Endodermal cell (in vitro differentiated cells): ENCODE measurements around the gene EMC10. TPM values are rescaled to one million over a fixed set of nuclear protein-coding genes. Genes with fewer than 3 reads are reported as not detected.

Source experiments
- DNase-seq: peaks from one replicate; pipeline ENCODE4 v3.0.0-alpha.2; 2017
- H3K27ac ChIP-seq: 2 replicates; pipeline ENCODE4 v1.5.1; 2013; ENCODE audit warnings: mild to moderate bottlenecking, low read depth, low read length, moderate library complexity
- H3K27me3 ChIP-seq: 2 replicates; pipeline ENCODE4 v1.6.1; 2013; ENCODE audit warnings: mild to moderate bottlenecking, low read length, moderate library complexity; ENCODE audit not compliant: insufficient read depth, control insufficient read depth, poor library complexity, severe bottlenecking
- H3K36me3 ChIP-seq: 2 replicates; pipeline ENCODE4 v1.7.0; 2013; ENCODE audit warnings: mild to moderate bottlenecking, low read length, moderate library complexity; ENCODE audit not compliant: control insufficient read depth, insufficient read depth
- H3K4me1 ChIP-seq: one replicate; pipeline ENCODE4 v1.7.0; 2013; ENCODE audit warnings: low read length; ENCODE audit not compliant: control insufficient read depth, insufficient read depth
- H3K4me3 ChIP-seq: 2 replicates; pipeline ENCODE4 v1.5.1; 2013; ENCODE audit warnings: mild to moderate bottlenecking, low read length, moderate library complexity
- H3K9ac ChIP-seq: 2 replicates; pipeline ENCODE4 v1.6.1; 2013; ENCODE audit warnings: mild to moderate bottlenecking, low read length, moderate library complexity; ENCODE audit not compliant: poor library complexity, severe bottlenecking; ENCODE audit errors: extremely low read depth
- H3K9me3 ChIP-seq: 2 replicates; pipeline ENCODE4 v1.6.1; 2013; ENCODE audit warnings: mild to moderate bottlenecking, low read length, moderate library complexity; ENCODE audit not compliant: control insufficient read depth
- H3K27ac Mint-ChIP-seq: 2 replicates; pipeline ENCODE4 v1.8.0; 2020; ENCODE audit warnings: mixed read lengths
- H3K27me3 Mint-ChIP-seq: 2 replicates; pipeline ENCODE4 v1.8.0; 2021; ENCODE audit warnings: mild to moderate bottlenecking, mixed read lengths; ENCODE audit not compliant: insufficient read depth
- H3K36me3 Mint-ChIP-seq: 2 replicates; pipeline ENCODE4 v1.8.0; 2020; ENCODE audit warnings: low read depth, mixed read lengths
- H3K4me1 Mint-ChIP-seq: 2 replicates; pipeline ENCODE4 v1.8.0; 2020; ENCODE audit warnings: mixed read lengths
- H3K4me3 Mint-ChIP-seq: 2 replicates; pipeline ENCODE4 v1.8.0; 2020; ENCODE audit warnings: mild to moderate bottlenecking, moderate library complexity, mixed read lengths
- H3K9me3 Mint-ChIP-seq: 2 replicates; pipeline ENCODE4 v1.8.0; 2020; ENCODE audit warnings: mild to moderate bottlenecking, mixed read lengths
- CTCF ChIP-seq: fragments of 200-600 bp; sonication (generic); conservative IDR thresholded peaks from 2 replicates; pipeline ENCODE4 v1.5.0; 2021; ENCODE audit warnings: antibody characterized with exemption, mild to moderate bottlenecking
- WGBS, 2 experiments: methylation state at CpG; one replicate each; pipeline versions ENCODE4 v1.1.5 to v1.1.7; 2013; ENCODE audit warnings: missing lambda C conversion rate in 2 of 2, mixed read lengths in 1 of 2; ENCODE audit not compliant: insufficient coverage in 1 of 2, insufficient read length in 1 of 2; 5-methylcytosine and 5-hydroxymethylcytosine counted together
- total RNA-seq, 2 donors: library from RNA; stranded (reverse); fragmentation: NEBNext Ultra II Directional in 1 of 2; extraction: Animal tissue kit (Norgen Biotek cat#: 25700) in 1 of 2; gene quantifications; 2 replicates in 1 of 2; 3 replicates in 1 of 2; pipeline ENCODE4 v1.2.1, GENCODE V29; 2021

Gene EMC10
- total RNA-seq, 2 donors from 2014 or later = 119 to 123 TPM

DNA sequence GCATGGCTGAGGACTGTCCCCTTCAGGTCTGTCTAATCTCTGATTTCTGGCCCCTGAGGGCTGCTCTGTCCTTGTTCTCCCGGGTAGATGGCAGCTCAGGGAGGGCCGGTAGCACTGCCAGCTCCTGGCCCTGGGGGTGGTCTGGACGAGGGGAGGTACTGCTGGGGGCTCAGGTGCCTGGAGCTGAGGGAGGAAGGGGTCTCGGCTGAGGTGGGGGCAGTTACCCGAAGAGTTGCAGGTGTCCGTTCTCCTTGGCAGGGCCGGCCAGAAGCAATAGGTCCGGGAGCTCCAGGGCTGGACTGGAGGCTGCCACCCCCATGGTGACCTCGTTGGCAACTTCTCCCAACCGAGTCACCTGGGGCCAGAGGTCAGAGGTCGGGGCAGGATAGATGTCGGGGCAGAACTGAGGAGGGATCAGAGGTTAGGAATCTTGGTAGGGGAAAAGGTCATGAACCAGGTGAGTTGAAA lies 1.2 kb upstream of the EMC10 start:
- DNase-seq = no peak
- peaks cover 29% of the 10 kb centered on the region for H3K36me3 Mint-ChIP-seq
- TF ChIP-seq CTCF = no peak
- WGBS, 2 experiments = 88 to 91% methylated on average over 6 to 12 of the region's 12 CpGs
- H3K27me3 Mint-ChIP-seq = peaks cover 5% of the 10 kb centered on the region
- peaks cover 26% of the 10 kb centered on the region for H3K9me3 Mint-ChIP-seq
- Histone ChIP-seq H3K4me3 (no peak overlapping the region), H3K36me3 (peaks cover 20% of the 10 kb centered on the region), H3K27ac (no peak overlapping the region), H3K9ac (no peak overlapping the region), H3K9me3 (peaks cover 23% of the 10 kb centered on the region), H3K27me3 (no peaks in the 10 kb centered on the region), H3K4me1 (no peaks in the 10 kb centered on the region)
- H3K4me3 Mint-ChIP-seq = no peak overlapping the region
- H3K4me1 Mint-ChIP-seq = peaks cover 3% of the 10 kb centered on the region
- H3K27ac Mint-ChIP-seq = peak overlapping the region; percentile 68

DNA sequence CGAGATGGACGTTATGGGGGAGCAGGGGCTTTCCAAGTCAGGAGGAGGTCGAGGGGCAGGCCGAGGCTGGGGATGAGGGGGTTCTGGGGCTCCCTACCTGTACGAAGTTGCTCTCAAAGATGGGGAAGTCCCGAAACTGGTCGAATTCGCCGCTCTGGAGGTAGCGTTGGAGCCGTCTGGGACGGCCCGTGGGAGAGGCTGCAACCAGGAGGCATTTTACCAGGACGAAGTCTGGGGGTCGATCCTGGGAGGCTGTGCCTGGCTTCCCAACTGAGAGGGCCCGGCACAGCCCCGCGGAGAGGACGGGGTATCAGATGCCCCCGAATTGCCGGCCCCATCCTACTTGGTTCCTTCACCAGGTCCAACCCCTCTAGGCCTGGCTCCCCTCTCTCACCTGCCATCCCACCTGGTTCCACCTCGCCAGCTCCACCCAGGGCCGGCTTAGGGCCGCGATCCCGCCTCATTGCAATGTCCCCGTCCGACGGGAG lies 527 bp upstream of the EMC10 start:
- Histone ChIP-seq H3K4me3 (peak overlapping the region; percentile 91), H3K27me3 (no peaks in the 10 kb centered on the region), H3K4me1 (no peaks in the 10 kb centered on the region), H3K36me3 (peaks cover 20% of the 10 kb centered on the region), H3K27ac (no peak overlapping the region), H3K9me3 (peaks cover 23% of the 10 kb centered on the region), H3K9ac (no peak overlapping the region)
- Mint-ChIP-seq H3K4me3 (peak overlapping the region; percentile 98), H3K27me3 (peaks cover 5% of the 10 kb centered on the region), H3K9me3 (peaks cover 26% of the 10 kb centered on the region), H3K36me3 (peaks cover 32% of the 10 kb centered on the region), H3K27ac (peak overlapping the region; percentile 99), H3K4me1 (peaks cover 3% of the 10 kb centered on the region)
- WGBS, 2 experiments = 80 to 81% methylated on average over 28 to 29 of the region's 29 CpGs
- DNase-seq = no peak
- TF ChIP-seq CTCF = no peak

- Histone ChIP-seq H3K9ac (peak overlapping the region; percentile 85), H3K9me3 (peaks cover 17% of the 10 kb centered on the region), H3K4me3 (peak overlapping the region; percentile 91), H3K27ac (peak overlapping the region; percentile 91), H3K27me3 (no peaks in the 10 kb centered on the region), H3K36me3 (peaks cover 20% of the 10 kb centered on the region), H3K4me1 (no peaks in the 10 kb centered on the region)
- 3 to 30% methylated on average over 10 to 20 of the region's 20 CpGs for WGBS, 2 experiments
- Mint-ChIP-seq H3K4me3 (peak overlapping the region; percentile 98), H3K27ac (peak overlapping the region; percentile 99), H3K4me1 (peaks cover 3% of the 10 kb centered on the region), H3K27me3 (peaks cover 5% of the 10 kb centered on the region), H3K36me3 (peaks cover 39% of the 10 kb centered on the region), H3K9me3 (peaks cover 26% of the 10 kb centered on the region)
- no peak for TF ChIP-seq CTCF
- DNase-seq = no peak
Observed at GRCh38 chr19:50476907-50477238, 566 bp downstream of the EMC10 start.
